GM12801 (cell line): Measurements from ENCODE around the gene ECE2.

ENCODE experiments used
- CTCF ChIP-seq: IDR thresholded peaks from one replicate; pipeline ENCODE4 v1.5.1; 2011; ENCODE audit warnings: control low read depth; ENCODE audit not compliant: insufficient read length; ENCODE audit errors: extremely low read depth

Gene ECE2

GRCh38 chr3:184261854-184262763, 13.7 kb upstream of the ECE2 start:
- no peak for TF ChIP-seq CTCF

- TF ChIP-seq CTCF: no peak
Measured at GRCh38 chr3:184262764-184263179, 13.1 kb upstream of the ECE2 start.

- no peak for TF ChIP-seq CTCF
Measured at GRCh38 chr3:184272269-184272668, 3.6 kb upstream of the ECE2 start.

- TF ChIP-seq CTCF: no peak
Measured at GRCh38 chr3:184275381-184275701, 481 bp upstream of the ECE2 start.

GRCh38 chr3:184277366-184277765, 1.5 kb downstream of the ECE2 start:
- TF ChIP-seq CTCF: no peak

- TF ChIP-seq CTCF: no peak
Measured at GRCh38 chr3:184282941-184283340, 7.1 kb downstream of the ECE2 start.

GRCh38 chr3:184283681-184284080, 7.9 kb downstream of the ECE2 start:
- no peak for TF ChIP-seq CTCF
